Measurements from ENCODE around the gene LMBRD2. TPM values are rescaled to one million over a fixed set of nuclear protein-coding genes. Genes with fewer than 3 reads are reported as not detected.

The LMBRD2 gene
- total RNA-seq, 4 donors from 2014 or later, result 8.3 to 16.7 (median 13.2) TPM

DNA sequence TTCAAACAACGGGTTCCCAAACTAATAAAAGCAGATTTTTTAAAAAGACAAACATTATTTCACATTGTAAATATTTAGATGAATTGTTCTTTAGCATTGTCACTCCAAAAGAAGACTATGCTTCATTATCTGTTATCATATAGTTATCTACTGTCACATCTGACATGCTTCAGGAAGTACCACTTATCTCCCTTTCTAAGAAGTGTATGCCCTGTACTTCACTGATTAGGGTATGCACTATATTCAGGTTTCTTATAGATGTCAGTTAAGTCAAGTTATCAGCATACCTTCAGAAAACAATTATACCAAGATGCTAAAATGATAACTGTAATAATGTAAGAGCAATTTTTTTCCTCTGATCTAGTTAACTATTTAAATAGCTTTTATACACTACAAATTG lies 40.4 kb downstream of the LMBRD2 start:
- Histone ChIP-seq H3K4me3 (no peak overlapping the region), H3K4me1 (no peaks in the 10 kb centered on the region), H3K9me3 (no peaks in the 10 kb centered on the region), H3K36me3 (peaks cover 0 to 86% of the 10 kb centered on the region in 2 donors), H3K27me3 (no peaks in the 10 kb centered on the region), H3K27ac (no peak overlapping the region)
- TF ChIP-seq CTCF (IDR thresholded peaks at IDR 0.05) (no peak), EP300 (IDR thresholded peaks at IDR 0.05) (no peak), POLR2A (IDR thresholded peaks at IDR 0.05) (no peak), POLR2AphosphoS5 (IDR thresholded peaks at IDR 0.05) (no peak)
- no peak for ATAC-seq
- 89 to 100% methylated on average over 1 of the region's 1 CpG for WGBS, 2 donors (ENCODE audit: low coverage in 1 of 2)

- WGBS, 2 donors (ENCODE audit: low coverage in 1 of 2), result 72 to 80% methylated on average over 3 of the region's 3 CpGs
- Histone ChIP-seq H3K4me1 (no peaks in the 10 kb centered on the region), H3K4me3 (no peak overlapping the region), H3K27ac (no peak overlapping the region), H3K27me3 (no peaks in the 10 kb centered on the region), H3K9me3 (no peaks in the 10 kb centered on the region), H3K36me3 (peaks cover 0 to 89% of the 10 kb centered on the region in 2 donors)
- ATAC-seq, result no peak
- TF ChIP-seq CTCF (IDR thresholded peaks at IDR 0.05) (no peak), POLR2A (IDR thresholded peaks at IDR 0.05) (no peak), POLR2AphosphoS5 (IDR thresholded peaks at IDR 0.05) (no peak), EP300 (IDR thresholded peaks at IDR 0.05) (no peak)
These were observed 42.8 kb downstream of the LMBRD2 start for GRCh38 chr5:36108758-36109460.

DNA sequence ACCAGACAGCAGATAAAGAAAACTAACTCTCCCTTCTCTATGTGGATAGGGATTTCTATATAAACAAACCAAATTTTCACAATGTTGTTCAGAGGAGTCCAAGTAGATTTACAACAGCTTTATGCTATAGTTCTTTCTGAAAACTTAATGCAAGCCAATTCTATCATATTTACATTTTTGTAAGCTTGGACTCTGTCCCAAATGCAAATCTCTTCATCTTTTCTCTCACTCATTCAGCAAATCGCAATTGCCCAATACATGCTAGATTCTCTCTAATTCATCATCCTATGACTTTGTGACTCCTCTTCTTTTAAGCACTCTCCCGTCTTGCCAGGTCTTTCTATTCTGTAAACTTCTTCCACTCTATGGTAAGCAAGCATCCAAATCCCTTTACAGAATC lies 45.9 kb downstream of the LMBRD2 start:
- Histone ChIP-seq H3K36me3 (peaks cover 0 to 79% of the 10 kb centered on the region in 2 donors), H3K9me3 (no peaks in the 10 kb centered on the region), H3K4me3 (no peak overlapping the region), H3K27me3 (no peaks in the 10 kb centered on the region), H3K4me1 (no peaks in the 10 kb centered on the region), H3K27ac (no peak overlapping the region)
- no peak for ATAC-seq
- no peak for TF ChIP-seq POLR2A (IDR thresholded peaks at IDR 0.05)
- no peak for TF ChIP-seq CTCF (IDR thresholded peaks at IDR 0.05)
- TF ChIP-seq POLR2AphosphoS5 (IDR thresholded peaks at IDR 0.05), result no peak
- no peak for TF ChIP-seq EP300 (IDR thresholded peaks at IDR 0.05)
- WGBS, 2 donors (ENCODE audit: low coverage in 1 of 2), result 49 to 82% methylated on average over 2 of the region's 2 CpGs

- no peak for ATAC-seq
- 82 to 100% methylated on average over 1 to 3 of the region's 3 CpGs for WGBS, 2 donors (ENCODE audit: low coverage in 1 of 2)
- Histone ChIP-seq H3K27ac (no peak overlapping the region), H3K9me3 (no peaks in the 10 kb centered on the region), H3K27me3 (no peaks in the 10 kb centered on the region), H3K4me3 (no peak overlapping the region), H3K36me3 (peaks cover 0 to 23% of the 10 kb centered on the region in 2 donors), H3K4me1 (no peaks in the 10 kb centered on the region)
- TF ChIP-seq POLR2AphosphoS5 (IDR thresholded peaks at IDR 0.05) (no peak), EP300 (IDR thresholded peaks at IDR 0.05) (no peak), POLR2A (IDR thresholded peaks at IDR 0.05) (no peak), CTCF (IDR thresholded peaks at IDR 0.05) (no peak)
These were observed 51.9 kb downstream of the LMBRD2 start for GRCh38 chr5:36099748-36100147.

DNA sequence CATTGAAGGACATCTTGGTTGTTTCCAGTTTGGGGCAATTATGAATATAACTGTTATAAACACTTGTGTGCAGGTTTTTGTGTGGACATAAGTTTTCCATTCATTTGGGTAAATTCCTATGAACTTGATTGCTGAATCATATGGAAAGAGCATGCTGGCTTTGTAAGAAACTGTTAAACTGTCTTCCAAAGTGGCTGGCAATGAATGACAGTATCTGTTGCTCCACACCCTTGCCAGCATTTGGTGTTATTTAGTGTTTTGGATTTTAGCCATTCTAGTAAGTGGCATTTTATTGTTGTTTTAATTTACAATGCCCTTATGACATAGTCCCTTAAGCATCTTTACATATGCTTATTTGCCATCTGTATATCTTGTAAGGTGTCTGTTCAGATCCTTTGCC lies 55.2 kb downstream of the LMBRD2 start:
- ATAC-seq, result no peak
- TF ChIP-seq CTCF (IDR thresholded peaks at IDR 0.05), result no peak
- no peak for TF ChIP-seq POLR2AphosphoS5 (IDR thresholded peaks at IDR 0.05)
- TF ChIP-seq POLR2A (IDR thresholded peaks at IDR 0.05), result no peak
- TF ChIP-seq EP300 (IDR thresholded peaks at IDR 0.05), result no peak

More for the DNA sequence above, 55.2 kb downstream of the LMBRD2 start:
- Histone ChIP-seq H3K36me3 (no peaks in the 10 kb centered on the region), H3K27ac (no peak overlapping the region), H3K27me3 (no peaks in the 10 kb centered on the region), H3K4me3 (no peak overlapping the region), H3K9me3 (peaks cover 0 to 8% (median 0%) of the 10 kb centered on the region in 3 donors), H3K4me1 (no peaks in the 10 kb centered on the region)

Measured in gastroesophageal sphincter (tissue), 4 donors.